COLO829 (cell line): Measurements from ENCODE around the gene UNC45A.
A peak's percentile ranks its signal among the peaks of the same experiment; 100 is the strongest.

ENCODE experiments used
- DNase-seq: peaks from one replicate; pipeline ENCODE4 v3.0.0; 2012; ENCODE audit warnings: low spot score

UNC45A gene

GRCh38 chr15:90966262-90966661, 31.2 kb downstream of the UNC45A start:
- DNase-seq, result no peak

- no peak for DNase-seq
Observed at GRCh38 chr15:90967206-90967605, 32.1 kb downstream of the UNC45A start.

- no peak for DNase-seq
Observed at GRCh38 chr15:90968434-90968833, 33.3 kb downstream of the UNC45A start.

GRCh38 chr15:90970274-90970673, 35.2 kb downstream of the UNC45A start:
- no peak for DNase-seq

- DNase-seq, result no peak
Observed at GRCh38 chr15:90972133-90972532, 37.0 kb downstream of the UNC45A start.

DNA sequence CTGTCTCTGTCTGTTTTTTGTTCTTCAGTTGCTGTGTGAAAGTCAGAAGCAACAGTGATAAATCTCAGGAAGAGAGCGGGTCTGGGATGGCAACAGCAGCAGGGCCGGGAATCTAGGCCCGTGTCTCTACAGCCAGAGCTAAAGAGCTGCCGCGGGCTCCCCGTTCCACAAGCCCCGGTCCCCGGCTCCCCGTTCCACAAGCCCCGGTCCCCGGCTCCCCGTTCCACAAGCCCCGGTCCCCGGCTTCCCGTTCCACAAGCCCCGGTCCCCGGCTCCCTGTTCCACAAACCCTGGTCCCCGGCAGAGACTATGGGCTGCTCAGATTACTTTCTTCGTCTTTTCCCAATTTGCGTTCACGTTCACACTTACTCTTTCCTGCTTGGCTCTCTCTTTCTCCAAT, 39.1 kb downstream of the UNC45A start:
- DNase-seq, result no peak

DNA sequence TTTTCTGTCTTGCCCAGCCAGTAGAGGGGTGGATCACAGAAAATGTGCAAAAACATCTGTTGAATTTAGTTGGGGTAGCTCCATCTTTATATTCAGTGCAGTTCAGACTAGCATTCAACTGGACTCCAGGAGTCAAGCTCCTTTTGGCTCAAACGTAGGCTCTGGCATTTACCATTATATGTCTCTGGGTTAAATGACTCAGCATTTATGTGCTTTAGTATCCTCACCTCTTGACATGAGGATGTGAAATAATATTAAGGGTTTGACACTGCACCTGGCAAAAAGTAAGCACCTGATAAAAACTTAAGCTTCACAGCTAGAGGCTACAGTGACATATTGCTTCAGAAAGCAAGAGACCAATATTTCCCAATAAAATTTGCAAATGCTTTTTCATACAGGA, 44.5 kb downstream of the UNC45A start:
- DNase-seq, result no peak

- DNase-seq, result no peak
Observed at GRCh38 chr15:90981681-90982080, 46.6 kb downstream of the UNC45A start.

GRCh38 chr15:90982135-90982534, 47.0 kb downstream of the UNC45A start:
- DNase-seq, result no peak

DNA sequence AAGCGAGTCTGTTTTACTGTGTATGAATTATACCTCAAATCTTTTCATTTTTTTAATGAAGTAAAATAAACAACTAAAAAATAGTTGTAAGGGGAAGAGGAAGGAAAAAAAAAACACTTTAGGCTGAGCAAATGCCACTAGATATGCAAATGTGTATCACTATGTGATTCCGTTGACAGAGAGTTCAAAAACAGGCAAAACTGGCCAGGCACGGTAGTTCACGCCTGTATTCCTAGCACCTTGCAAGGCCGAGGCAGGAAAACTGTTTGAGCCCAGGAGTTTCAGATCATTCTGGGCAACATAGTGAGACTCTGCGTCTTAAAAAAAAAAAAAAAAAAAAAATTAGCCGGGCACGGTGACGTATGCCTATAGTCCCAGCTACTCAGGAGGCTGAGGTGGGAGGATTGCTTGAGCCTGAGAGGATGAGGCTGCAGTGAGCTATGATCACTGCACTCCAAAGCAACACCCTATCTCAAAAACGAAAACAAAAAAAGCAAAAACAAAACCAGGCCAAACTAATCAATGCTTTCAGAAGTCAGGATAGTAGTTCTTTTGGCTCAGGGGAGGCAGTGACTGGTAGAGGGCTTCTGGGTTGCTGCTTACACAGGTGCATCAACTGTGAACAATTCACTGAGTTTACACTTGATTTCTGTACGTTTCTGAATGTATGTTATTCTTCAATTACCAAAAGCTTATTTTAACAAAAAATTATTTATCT, 51.9 kb downstream of the UNC45A start:
- DNase-seq, result no peak

DNA sequence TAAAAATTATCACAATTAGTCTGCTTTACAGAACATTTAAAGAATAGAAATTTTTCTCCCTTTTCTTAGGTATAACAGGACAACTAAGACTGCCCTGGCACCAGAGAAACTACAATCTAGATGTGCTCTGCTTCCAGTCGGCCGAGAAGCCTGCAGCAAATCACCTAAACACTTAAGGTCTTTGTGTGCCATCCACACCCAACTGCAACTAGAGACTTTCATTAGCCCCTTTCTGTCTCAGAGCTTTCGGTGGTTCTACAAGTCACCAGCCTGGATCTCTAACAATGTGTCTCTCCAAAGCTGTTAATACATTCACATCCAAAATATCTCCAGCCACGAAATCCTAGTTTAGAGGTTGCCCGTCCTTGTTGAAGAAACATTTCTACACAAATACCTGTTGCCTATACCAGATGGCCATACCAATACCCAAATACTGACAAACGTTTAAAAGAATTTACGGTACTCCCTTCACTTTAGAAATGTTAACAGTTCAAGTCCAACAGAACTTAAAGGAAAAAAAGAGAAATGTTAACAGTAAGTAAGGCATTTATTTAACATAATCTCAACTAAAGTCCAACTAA, 52.6 kb downstream of the UNC45A start:
- DNase-seq, result peak; percentile 48

DNA sequence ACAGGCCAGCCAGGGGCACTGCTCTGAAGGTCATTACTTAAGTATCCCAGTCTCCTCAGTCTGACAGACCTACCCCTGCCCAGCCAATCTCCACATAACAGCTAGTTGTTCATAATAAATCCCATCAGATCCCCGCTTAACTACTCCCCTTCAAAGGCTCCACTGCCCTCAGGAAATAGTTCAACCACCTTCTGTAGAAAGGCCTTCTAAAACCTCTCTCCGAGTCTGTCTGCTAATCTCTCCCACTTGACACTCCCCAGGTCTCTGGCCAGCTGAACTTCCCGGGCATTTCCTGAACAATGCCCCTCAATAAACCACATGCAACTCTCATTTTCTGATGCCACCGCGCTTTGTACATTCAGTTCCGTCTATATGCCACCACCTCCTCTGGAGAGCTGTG, 53.2 kb downstream of the UNC45A start:
- no peak for DNase-seq

DNA sequence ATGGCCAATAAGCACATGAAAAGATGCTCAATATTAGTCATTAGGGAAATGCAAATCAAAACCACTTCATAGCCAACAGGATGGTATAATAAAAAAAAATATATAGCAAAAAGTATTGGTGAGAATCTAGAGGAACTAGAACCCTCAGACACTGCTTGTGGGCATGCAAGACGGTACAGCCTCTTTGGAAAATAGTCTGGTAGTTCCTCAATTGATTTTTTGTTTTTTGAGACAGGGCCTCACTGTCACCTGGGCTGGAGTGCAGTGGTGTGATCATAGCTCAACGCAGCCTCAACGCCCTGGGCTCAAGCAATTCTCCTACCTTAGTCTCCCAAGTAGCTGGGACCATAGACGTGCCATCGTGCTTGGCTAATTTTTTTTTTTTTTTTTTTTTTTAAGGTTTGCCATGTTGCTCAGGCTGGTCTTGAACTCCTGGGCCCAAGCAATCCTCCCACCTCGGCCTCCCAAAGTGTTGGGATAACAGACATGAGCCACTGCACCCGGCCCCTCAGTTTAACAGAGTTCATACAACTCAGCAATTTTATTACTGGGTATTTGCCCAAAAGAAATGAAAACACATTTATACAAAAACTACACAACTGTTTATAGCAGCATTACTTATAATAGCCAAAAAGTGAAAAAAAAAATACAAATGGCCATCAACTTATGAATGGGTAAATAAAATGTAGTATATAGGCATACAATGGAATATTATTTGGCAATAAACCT, 54.1 kb downstream of the UNC45A start:
- DNase-seq, result no peak

GRCh38 chr15:90990446-90990845, 55.4 kb downstream of the UNC45A start:
- no peak for DNase-seq

DNA sequence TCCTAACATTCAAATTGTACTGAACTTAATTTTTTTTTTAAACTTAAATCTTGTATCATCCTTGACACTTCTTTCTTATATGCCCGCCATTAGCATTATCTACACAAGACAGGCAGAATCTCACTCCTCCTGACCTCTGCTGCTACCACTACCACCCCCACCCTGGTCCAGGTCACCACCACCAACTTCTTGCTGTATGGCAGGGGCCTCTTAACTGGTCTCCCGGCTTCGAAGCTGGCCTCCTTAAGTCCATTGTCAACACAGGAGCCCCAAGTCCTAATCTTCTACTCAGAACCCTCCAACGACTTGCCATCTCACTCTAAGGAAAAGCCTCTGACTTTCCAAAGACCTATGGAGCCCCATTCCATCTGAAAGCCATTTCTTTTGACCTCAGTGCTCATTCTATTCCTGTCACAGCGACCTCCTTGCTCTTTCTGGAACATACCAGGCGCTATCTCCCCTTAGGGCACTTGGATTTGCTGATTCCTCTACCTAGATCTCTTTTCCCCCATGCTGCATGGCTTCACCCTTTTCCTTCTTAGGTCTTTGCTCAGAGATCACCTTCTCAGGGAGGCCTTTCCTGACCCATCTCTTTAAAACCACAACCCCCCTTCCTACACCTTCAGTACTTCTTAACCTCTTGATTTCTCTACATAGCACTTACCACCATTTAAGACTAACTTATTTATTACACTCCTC, 56.7 kb downstream of the UNC45A start:
- no peak for DNase-seq

DNA sequence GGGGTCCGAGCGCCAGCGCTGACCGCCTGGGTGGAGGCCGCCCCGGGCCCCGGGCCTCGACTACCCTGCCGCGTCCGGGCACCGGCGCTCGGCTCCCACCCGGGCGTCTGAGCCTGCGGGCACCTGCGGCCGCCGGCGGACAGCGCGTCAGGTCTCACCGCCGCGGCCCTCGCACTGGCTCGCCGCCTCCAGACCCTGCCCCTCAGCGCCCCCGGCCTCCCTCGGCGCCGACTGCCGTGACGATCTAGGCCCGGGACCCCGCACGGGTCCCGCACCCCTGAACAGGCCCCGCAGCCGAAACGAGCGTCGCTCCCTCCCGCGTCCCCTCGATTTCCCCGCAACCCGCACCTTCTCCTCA, 59.0 kb downstream of the UNC45A start:
- no peak for DNase-seq

GRCh38 chr15:90994417-90995311, 59.6 kb downstream of the UNC45A start, which contains the start of gene PRC1:
PRC1 (minus strand) TSS chr15:90994535; CDS start chr15:90994417, 118 bp downstream.
- peak; percentile 99 for DNase-seq

DNA sequence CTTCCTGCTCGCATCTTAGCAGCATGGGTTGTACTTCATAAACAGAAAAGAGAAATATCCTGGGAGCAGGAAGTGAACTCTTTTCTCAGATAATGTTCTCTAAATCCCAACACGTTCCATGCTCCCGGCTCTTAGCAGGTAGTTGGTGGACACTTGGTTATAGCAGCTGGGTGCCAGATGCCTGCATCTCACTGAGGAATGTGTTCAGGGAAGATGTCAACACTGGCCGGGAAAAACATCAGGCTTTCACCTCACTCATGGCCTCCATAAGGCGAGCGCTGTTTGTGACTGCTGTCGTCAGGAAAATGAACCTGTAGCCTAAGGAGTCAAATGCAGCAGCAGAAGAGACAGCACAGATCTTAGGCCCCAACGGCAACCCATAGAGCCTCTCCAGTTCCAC, 63.7 kb downstream of the UNC45A start:
- no peak for DNase-seq

- no peak for DNase-seq
Observed at GRCh38 chr15:91001209-91001608, 66.1 kb downstream of the UNC45A start.
